Caco-2 (cell line): Measurements from ENCODE around the gene OSBPL5. TPM values are rescaled to one million over a fixed set of nuclear protein-coding genes. Genes with fewer than 3 reads are reported as not detected.

Experiments used
- BruUV-seq: library from RNA; stranded (reverse); fragments of 400-500 nt; replicated peaks from 2 replicates; lab custom pipeline; 2021; lab: Mats Ljungman, UMichigan
- CTCF ChIA-PET: fragments of 300-600 bp; sonication (Branson Sonifier 250); formaldehyde crosslinking; loops from one replicate; lab custom pipeline; 2022; ENCODE audit warnings: antibody characterized with exemption; lab: Charles Lee
- POLR2A ChIA-PET: fragments of 300-600 bp; sonication (Branson Sonifier 250); formaldehyde crosslinking; loops from one replicate; lab custom pipeline; 2022; ENCODE audit warnings: antibody characterized with exemption; lab: Charles Lee
- DNase-seq, 2 experiments: peaks; one replicate each; pipeline versions ENCODE4 v3.0.0 to v3.0.0-alpha.2; 2020 to 2022
- H3K27me3 ChIP-seq: replicated peaks from 2 replicates; pipeline ENCODE4 v1.6.0; 2011; ENCODE audit warnings: low read length; ENCODE audit not compliant: control insufficient read depth, insufficient read depth
- H3K36me3 ChIP-seq: 2 replicates; pipeline ENCODE4 v1.5.1; 2011; ENCODE audit warnings: low read length; ENCODE audit not compliant: control insufficient read depth, insufficient read depth
- H3K4me1 ChIP-seq: fragments of 250-450 bp; sonication (Bioruptor Pico); 2 replicates; pipeline ENCODE4 v1.5.1; 2020; ENCODE audit warnings: mild to moderate bottlenecking
- H3K4me3 ChIP-seq: 2 replicates; pipeline ENCODE4 v1.5.1; 2011; ENCODE audit warnings: low read depth, mild to moderate bottlenecking, control low read depth, low read length
- H3K9me3 ChIP-seq: fragments of 250-450 bp; sonication (Bioruptor Pico); 2 replicates; pipeline ENCODE4 v1.5.1; 2020; ENCODE audit warnings: mild to moderate bottlenecking, moderate library complexity
- H3K27ac Mint-ChIP-seq: one replicate; pipeline ENCODE4 v1.8.0; 2022; ENCODE audit warnings: mixed read lengths; ENCODE audit not compliant: unreplicated experiment
- H3K27me3 Mint-ChIP-seq: one replicate; pipeline ENCODE4 v1.8.0; 2022; ENCODE audit warnings: mixed read lengths; ENCODE audit not compliant: insufficient read depth, unreplicated experiment
- H3K36me3 Mint-ChIP-seq: one replicate; pipeline ENCODE4 v1.8.0; 2022; ENCODE audit warnings: mild to moderate bottlenecking, mixed read lengths; ENCODE audit not compliant: insufficient read depth, unreplicated experiment
- H3K4me1 Mint-ChIP-seq: one replicate; pipeline ENCODE4 v1.8.0; 2022; ENCODE audit warnings: low read depth, mixed read lengths; ENCODE audit not compliant: unreplicated experiment
- H3K4me3 Mint-ChIP-seq: one replicate; pipeline ENCODE4 v1.8.0; 2022; ENCODE audit warnings: mild to moderate bottlenecking, moderate library complexity, mixed read lengths; ENCODE audit not compliant: unreplicated experiment
- H3K9me3 Mint-ChIP-seq: one replicate; pipeline ENCODE4 v1.8.0; 2022; ENCODE audit warnings: mixed read lengths; ENCODE audit not compliant: unreplicated experiment
- intact Hi-C: fragments of 100-400 bp; cut with micrococcal nuclease; formaldehyde crosslinking; loops from one replicate; pipeline ENCODE4 v1.10.0; 2022; ENCODE audit not compliant: unreplicated experiment
- total RNA-seq: library from RNA; stranded (reverse); gene quantifications from 2 replicates; pipeline ENCODE4 v1.2.3, GENCODE V29; 2022
- TF ChIP-seq, protein P1 (sequence below), 2 experiments: fragments of 200-600 bp in 1 of 2; IDR thresholded peaks; 1 replicate in 1 of 2; 2 replicates in 1 of 2; pipeline versions ENCODE4 v1.5.1 to v1.8.0; 2011 to 2022; ENCODE audit warnings: antibody characterized with exemption in 1 of 2, control low read depth in 1 of 2, inconsistent platforms in 1 of 2, low read depth in 1 of 2, low read length in 1 of 2, mild to moderate bottlenecking in 1 of 2, moderate library complexity in 1 of 2; ENCODE audit not compliant: insufficient read depth in 1 of 2, severe bottlenecking in 1 of 2, unreplicated experiment in 1 of 2

The OSBPL5 gene
- total RNA-seq, 1 experiment from 2014 or later = 4.9 TPM

GRCh38 chr11:3156282-3156660 is 8.8 kb downstream of the OSBPL5 start:
- no peaks in the 10 kb centered on the region for H3K27me3 Mint-ChIP-seq
- DNase-seq = no peak
- Histone ChIP-seq H3K27me3 (no peaks in the 10 kb centered on the region), H3K4me1 (0 out of 2 replicates have a peak, but pooled peaks cover 3% of the 10 kb centered on the region), H3K36me3 (no peaks in the 10 kb centered on the region), H3K9me3 (no peaks in the 10 kb centered on the region), H3K4me3 (no peak overlapping the region)
- no peaks in the 10 kb centered on the region for H3K9me3 Mint-ChIP-seq
- TF ChIP-seq, protein P1, sequence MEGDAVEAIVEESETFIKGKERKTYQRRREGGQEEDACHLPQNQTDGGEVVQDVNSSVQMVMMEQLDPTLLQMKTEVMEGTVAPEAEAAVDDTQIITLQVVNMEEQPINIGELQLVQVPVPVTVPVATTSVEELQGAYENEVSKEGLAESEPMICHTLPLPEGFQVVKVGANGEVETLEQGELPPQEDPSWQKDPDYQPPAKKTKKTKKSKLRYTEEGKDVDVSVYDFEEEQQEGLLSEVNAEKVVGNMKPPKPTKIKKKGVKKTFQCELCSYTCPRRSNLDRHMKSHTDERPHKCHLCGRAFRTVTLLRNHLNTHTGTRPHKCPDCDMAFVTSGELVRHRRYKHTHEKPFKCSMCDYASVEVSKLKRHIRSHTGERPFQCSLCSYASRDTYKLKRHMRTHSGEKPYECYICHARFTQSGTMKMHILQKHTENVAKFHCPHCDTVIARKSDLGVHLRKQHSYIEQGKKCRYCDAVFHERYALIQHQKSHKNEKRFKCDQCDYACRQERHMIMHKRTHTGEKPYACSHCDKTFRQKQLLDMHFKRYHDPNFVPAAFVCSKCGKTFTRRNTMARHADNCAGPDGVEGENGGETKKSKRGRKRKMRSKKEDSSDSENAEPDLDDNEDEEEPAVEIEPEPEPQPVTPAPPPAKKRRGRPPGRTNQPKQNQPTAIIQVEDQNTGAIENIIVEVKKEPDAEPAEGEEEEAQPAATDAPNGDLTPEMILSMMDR (IDR thresholded peaks at IDR 0.05; ENCODE audit: insufficient read depth in 1 of 2, low read depth in 1 of 2, low read length in 1 of 2, severe bottlenecking in 1 of 2, unreplicated experiment in 1 of 2) = no peak
- H3K4me3 Mint-ChIP-seq = no peak overlapping the region
- peaks cover 9% of the 10 kb centered on the region for H3K36me3 Mint-ChIP-seq
- ChIA-PET POLR2A (no interaction called here), CTCF (no interaction called here)
- no TSS peak for BruUV-seq
- no peak overlapping the region for H3K27ac Mint-ChIP-seq
- H3K4me1 Mint-ChIP-seq = no peaks in the 10 kb centered on the region
- intact Hi-C loops = no loop called here

DNA sequence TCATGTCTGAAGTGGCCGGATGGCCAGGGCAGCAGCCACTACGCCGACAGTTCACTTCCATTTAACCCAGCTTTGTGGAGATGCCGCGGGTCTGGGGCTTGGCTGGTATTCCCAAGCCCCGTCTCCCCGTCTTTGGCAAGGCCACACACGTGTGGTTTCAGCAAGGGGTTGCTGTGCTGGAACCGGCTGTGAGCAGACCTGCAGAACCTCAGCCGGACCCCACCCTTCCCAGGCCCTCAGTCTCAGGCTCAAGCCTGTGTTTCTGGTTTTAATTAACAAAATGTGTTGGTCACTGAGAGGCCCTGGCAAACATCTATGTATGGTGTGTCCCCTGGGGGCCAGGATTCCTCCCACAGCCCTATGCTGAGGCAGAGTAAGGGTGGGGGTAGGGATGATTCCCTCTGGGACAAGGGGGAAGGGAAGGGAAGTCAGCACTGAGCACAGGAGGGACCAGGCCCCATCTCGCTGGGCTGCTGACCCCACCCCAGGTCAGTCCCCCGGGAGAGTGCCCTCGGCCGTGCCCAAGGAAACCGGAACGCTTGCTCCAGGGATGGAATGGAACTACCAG is 9.3 kb downstream of the OSBPL5 start:
- H3K4me1 Mint-ChIP-seq = no peaks in the 10 kb centered on the region
- POLR2A ChIA-PET = no interaction called here
- peaks cover 2% of the 10 kb centered on the region for H3K27me3 Mint-ChIP-seq
- no peak overlapping the region for H3K27ac Mint-ChIP-seq
- Histone ChIP-seq H3K27me3 (no peaks in the 10 kb centered on the region), H3K4me1 (0 out of 2 replicates have a peak, but pooled peaks cover 3% of the 10 kb centered on the region), H3K4me3 (no peak overlapping the region), H3K36me3 (no peaks in the 10 kb centered on the region), H3K9me3 (no peaks in the 10 kb centered on the region)
- CTCF ChIA-PET = no interaction called here
- BruUV-seq = no TSS peak
- DNase-seq = no peak
- H3K36me3 Mint-ChIP-seq = peaks cover 9% of the 10 kb centered on the region
- no peaks in the 10 kb centered on the region for H3K9me3 Mint-ChIP-seq
- TF ChIP-seq, protein P1 (IDR thresholded peaks at IDR 0.05; ENCODE audit: insufficient read depth in 1 of 2, low read depth in 1 of 2, low read length in 1 of 2, severe bottlenecking in 1 of 2, unreplicated experiment in 1 of 2) = no peak
- intact Hi-C loops = no loop called here
- H3K4me3 Mint-ChIP-seq = no peak overlapping the region

DNA sequence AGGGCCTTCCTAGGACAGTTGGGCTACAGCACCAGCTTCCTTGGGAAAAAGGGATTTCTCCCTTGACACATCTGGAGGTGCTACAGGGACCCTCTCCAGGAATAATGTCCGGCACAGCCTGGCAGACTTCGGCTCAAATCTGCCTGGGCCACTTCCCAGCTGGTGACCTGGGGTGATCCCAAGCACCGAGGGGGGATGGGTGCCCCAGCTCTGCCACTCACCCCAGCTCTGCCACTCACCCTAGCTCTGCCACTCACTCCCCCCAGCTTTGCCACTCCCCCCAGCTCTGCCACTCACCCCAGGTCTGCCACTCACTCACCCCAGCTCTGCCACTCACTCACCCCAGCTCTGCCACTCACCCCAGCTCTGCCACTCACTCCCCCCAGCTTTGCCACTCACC is 9.9 kb downstream of the OSBPL5 start:
- no peak overlapping the region for H3K4me3 ChIP-seq
- H3K9me3 ChIP-seq = no peaks in the 10 kb centered on the region
- no peak overlapping the region for H3K27ac Mint-ChIP-seq
- CTCF ChIA-PET = no interaction called here
- peaks cover 3% of the 10 kb centered on the region for H3K27me3 Mint-ChIP-seq
- no peaks in the 10 kb centered on the region for H3K4me1 Mint-ChIP-seq
- POLR2A ChIA-PET = no interaction called here
- H3K36me3 Mint-ChIP-seq = peaks cover 9% of the 10 kb centered on the region
- TF ChIP-seq, protein P1 (IDR thresholded peaks at IDR 0.05; ENCODE audit: insufficient read depth in 1 of 2, low read depth in 1 of 2, low read length in 1 of 2, severe bottlenecking in 1 of 2, unreplicated experiment in 1 of 2) = no peak
- H3K27me3 ChIP-seq = no peaks in the 10 kb centered on the region
- intact Hi-C loops = no loop called here
- BruUV-seq = no TSS peak
- H3K36me3 ChIP-seq = no peaks in the 10 kb centered on the region
- no peak for DNase-seq
- H3K4me1 ChIP-seq = 0 out of 2 replicates have a peak, but pooled peaks cover 3% of the 10 kb centered on the region
- H3K4me3 Mint-ChIP-seq = no peak overlapping the region
- H3K9me3 Mint-ChIP-seq = no peaks in the 10 kb centered on the region
